ENCODE results near the gene MZT2B. TPM values are rescaled to one million over a fixed set of nuclear protein-coding genes. Genes with fewer than 3 reads are reported as not detected.

Gene MZT2B
- 79.7 and 97.2 TPM in 2 replicates for total RNA-seq

GRCh38 chr2:130181880-130182682 is at the start of gene MZT2B:
MZT2B (plus strand) TSS chr2:130182262; CDS start chr2:130182283, 21 bp downstream.

GRCh38 chr2:130145006-130145414 is 37.1 kb upstream of the MZT2B start, which contains the start of gene CCDC74B:
CCDC74B (minus strand) TSS chr2:130145112; CDS start chr2:130144996, 116 bp downstream.

GRCh38 chr2:130181325-130181879 is 660 bp upstream of the MZT2B start, which contains the start of gene SMPD4:
SMPD4 (minus strand) TSS chr2:130181602; CDS start chr2:130176592, 5,010 bp downstream.

GRCh38 chr2:130198343-130198742 is 16.3 kb downstream of the MZT2B start, which contains the start of gene TUBA3E:
TUBA3E (minus strand) TSS chr2:130198439; CDS start chr2:130198360, 79 bp downstream.

Other genes starting within 250 kb of the MZT2B start
- gene RAB6C, start 202.6 kb upstream of the MZT2B start, total RNA-seq = not detected in 2 replicates
- not detected in 2 replicates for gene POTEF, start 53.0 kb upstream of the MZT2B start, total RNA-seq
- 2.6 and 5.0 TPM in 2 replicates for gene CCDC74B, start 37.1 kb upstream of the MZT2B start, total RNA-seq
- gene SMPD4, start 660 bp upstream of the MZT2B start, total RNA-seq = 23.6 and 42.7 TPM in 2 replicates
- not detected in 2 replicates for gene TUBA3E, start 16.2 kb downstream of the MZT2B start, total RNA-seq
- 108 and 121 TPM in 2 replicates for gene IMP4, start 160.6 kb downstream of the MZT2B start, total RNA-seq
- 19.3 and 23.2 TPM in 2 replicates for gene PTPN18, start 173.8 kb downstream of the MZT2B start, total RNA-seq

All from placental pericyte (primary cell).